ENCODE results near the gene NDOR1.

Gene NDOR1

DNA sequence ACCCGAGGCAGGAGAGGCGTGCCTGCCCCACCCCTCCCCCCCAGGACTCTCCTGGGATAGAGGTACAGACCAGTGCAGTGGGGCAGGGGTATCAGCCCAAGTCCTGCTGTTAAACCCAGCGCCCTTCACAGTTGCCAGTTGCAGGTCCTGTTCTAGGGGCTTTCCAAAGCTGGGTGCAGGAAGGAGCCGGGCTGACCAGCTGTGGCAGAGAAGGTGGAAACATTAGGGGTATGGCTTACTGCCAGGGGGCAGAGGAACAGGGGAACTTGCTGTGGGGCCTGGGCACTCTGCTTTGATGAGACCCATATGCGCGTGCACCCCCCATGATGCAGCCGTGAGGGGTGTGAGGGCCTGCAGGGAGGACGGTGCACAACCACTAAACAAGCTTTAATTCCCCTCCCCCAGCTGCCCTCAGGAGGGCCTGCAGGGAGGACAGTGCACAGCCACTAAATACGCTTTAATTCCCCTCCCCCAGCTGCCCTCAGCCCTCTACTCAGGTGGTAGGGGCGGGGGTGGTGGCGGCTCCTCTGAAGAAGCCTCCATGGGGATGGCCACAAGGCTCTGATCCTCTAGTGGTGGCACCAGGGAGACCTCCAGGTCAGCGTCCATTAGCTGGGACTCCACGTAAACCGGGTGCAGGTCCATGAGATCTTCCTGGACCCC, 34.9 kb upstream of the NDOR1 start:
- peaks cover 44% of the 10 kb centered on the region for H3K27me3 ChIP-seq (ENCODE audit: control insufficient read depth, insufficient read depth, low read length)
- no peaks in the 10 kb centered on the region for H3K36me3 ChIP-seq (ENCODE audit: control insufficient read depth, insufficient read depth, low read length)
- no peak overlapping the region for H3K27ac ChIP-seq (ENCODE audit: low read depth, low read length)
- H3K9ac ChIP-seq (ENCODE audit: low read length): no peak overlapping the region
- H3K4me3 ChIP-seq (ENCODE audit: low read length): no peak overlapping the region
- H3K4me1 ChIP-seq (ENCODE audit: control insufficient read depth, insufficient read depth, low read length): no peaks in the 10 kb centered on the region

DNA sequence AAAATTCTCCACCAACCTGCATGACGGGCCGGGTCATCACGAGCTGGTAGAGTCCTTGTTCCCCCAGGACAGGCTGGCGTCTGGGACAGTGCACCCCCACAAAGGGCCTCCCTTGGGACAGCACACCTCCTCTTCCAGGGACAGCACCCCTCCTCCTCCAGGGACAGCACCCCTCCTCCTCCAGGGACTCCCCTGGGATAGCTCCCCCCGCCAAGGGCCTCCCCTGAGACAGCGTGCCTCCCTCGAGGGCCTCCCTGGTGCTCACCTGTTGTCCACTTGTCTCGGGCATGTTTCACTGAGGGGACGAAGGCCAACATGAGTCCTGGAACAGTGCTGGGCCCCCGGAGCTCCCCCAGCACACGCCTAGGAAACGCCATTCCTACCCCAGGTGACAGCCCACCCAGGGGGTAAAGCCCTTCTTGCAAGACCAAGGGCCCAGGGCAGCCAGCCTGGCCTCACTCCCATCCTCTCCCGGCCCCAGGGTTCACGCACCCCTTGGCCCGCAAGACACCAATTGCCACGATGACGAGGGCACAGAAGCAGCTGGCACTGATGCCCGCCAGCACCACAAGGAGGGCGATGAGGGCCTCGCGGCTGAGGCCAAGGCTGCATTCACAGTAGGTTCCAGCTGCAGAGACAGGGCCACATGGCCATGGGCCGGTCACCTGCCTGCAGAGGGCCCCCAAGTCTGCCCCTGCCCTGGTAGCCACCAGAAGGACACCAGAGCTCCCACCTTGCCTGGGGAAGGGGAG, 34.2 kb upstream of the NDOR1 start:
- Histone ChIP-seq H3K27ac (ENCODE audit: low read depth, low read length) (no peak overlapping the region), H3K9ac (ENCODE audit: low read length) (no peak overlapping the region), H3K36me3 (ENCODE audit: control insufficient read depth, insufficient read depth, low read length) (no peaks in the 10 kb centered on the region), H3K4me3 (ENCODE audit: low read length) (no peak overlapping the region), H3K4me1 (ENCODE audit: control insufficient read depth, insufficient read depth, low read length) (no peaks in the 10 kb centered on the region), H3K27me3 (ENCODE audit: control insufficient read depth, insufficient read depth, low read length) (peaks cover 38% of the 10 kb centered on the region)

GRCh38 chr9:137172901-137173795, 32.4 kb upstream of the NDOR1 start:
- H3K27ac ChIP-seq (ENCODE audit: low read depth, low read length): no peak overlapping the region
- no peaks in the 10 kb centered on the region for H3K4me1 ChIP-seq (ENCODE audit: control insufficient read depth, insufficient read depth, low read length)
- peaks cover 30% of the 10 kb centered on the region for H3K27me3 ChIP-seq (ENCODE audit: control insufficient read depth, insufficient read depth, low read length)
- no peak overlapping the region for H3K4me3 ChIP-seq (ENCODE audit: low read length)
- no peak overlapping the region for H3K9ac ChIP-seq (ENCODE audit: low read length)
- H3K36me3 ChIP-seq (ENCODE audit: control insufficient read depth, insufficient read depth, low read length): no peaks in the 10 kb centered on the region

GRCh38 chr9:137173796-137174664, 31.5 kb upstream of the NDOR1 start:
- Histone ChIP-seq H3K4me1 (ENCODE audit: control insufficient read depth, insufficient read depth, low read length) (no peaks in the 10 kb centered on the region), H3K9ac (ENCODE audit: low read length) (no peak overlapping the region), H3K27me3 (ENCODE audit: control insufficient read depth, insufficient read depth, low read length) (peaks cover 25% of the 10 kb centered on the region), H3K27ac (ENCODE audit: low read depth, low read length) (no peak overlapping the region), H3K4me3 (ENCODE audit: low read length) (no peak overlapping the region), H3K36me3 (ENCODE audit: control insufficient read depth, insufficient read depth, low read length) (peaks cover 6% of the 10 kb centered on the region)

GRCh38 chr9:137174722-137175293, 30.7 kb upstream of the NDOR1 start:
- H3K27ac ChIP-seq (ENCODE audit: low read depth, low read length): no peak overlapping the region
- H3K36me3 ChIP-seq (ENCODE audit: control insufficient read depth, insufficient read depth, low read length): peaks cover 10% of the 10 kb centered on the region
- no peak overlapping the region for H3K4me3 ChIP-seq (ENCODE audit: low read length)
- H3K9ac ChIP-seq (ENCODE audit: low read length): no peak overlapping the region
- peaks cover 17% of the 10 kb centered on the region for H3K27me3 ChIP-seq (ENCODE audit: control insufficient read depth, insufficient read depth, low read length)
- no peaks in the 10 kb centered on the region for H3K4me1 ChIP-seq (ENCODE audit: control insufficient read depth, insufficient read depth, low read length)

- no peak overlapping the region for H3K9ac ChIP-seq (ENCODE audit: low read length)
- peaks cover 12% of the 10 kb centered on the region for H3K36me3 ChIP-seq (ENCODE audit: control insufficient read depth, insufficient read depth, low read length)
- H3K4me3 ChIP-seq (ENCODE audit: low read length): no peak overlapping the region
- no peak overlapping the region for H3K27ac ChIP-seq (ENCODE audit: low read depth, low read length)
- peaks cover 11% of the 10 kb centered on the region for H3K27me3 ChIP-seq (ENCODE audit: control insufficient read depth, insufficient read depth, low read length)
- H3K4me1 ChIP-seq (ENCODE audit: control insufficient read depth, insufficient read depth, low read length): no peaks in the 10 kb centered on the region
Measured at GRCh38 chr9:137175345-137175961, 30.0 kb upstream of the NDOR1 start.

DNA sequence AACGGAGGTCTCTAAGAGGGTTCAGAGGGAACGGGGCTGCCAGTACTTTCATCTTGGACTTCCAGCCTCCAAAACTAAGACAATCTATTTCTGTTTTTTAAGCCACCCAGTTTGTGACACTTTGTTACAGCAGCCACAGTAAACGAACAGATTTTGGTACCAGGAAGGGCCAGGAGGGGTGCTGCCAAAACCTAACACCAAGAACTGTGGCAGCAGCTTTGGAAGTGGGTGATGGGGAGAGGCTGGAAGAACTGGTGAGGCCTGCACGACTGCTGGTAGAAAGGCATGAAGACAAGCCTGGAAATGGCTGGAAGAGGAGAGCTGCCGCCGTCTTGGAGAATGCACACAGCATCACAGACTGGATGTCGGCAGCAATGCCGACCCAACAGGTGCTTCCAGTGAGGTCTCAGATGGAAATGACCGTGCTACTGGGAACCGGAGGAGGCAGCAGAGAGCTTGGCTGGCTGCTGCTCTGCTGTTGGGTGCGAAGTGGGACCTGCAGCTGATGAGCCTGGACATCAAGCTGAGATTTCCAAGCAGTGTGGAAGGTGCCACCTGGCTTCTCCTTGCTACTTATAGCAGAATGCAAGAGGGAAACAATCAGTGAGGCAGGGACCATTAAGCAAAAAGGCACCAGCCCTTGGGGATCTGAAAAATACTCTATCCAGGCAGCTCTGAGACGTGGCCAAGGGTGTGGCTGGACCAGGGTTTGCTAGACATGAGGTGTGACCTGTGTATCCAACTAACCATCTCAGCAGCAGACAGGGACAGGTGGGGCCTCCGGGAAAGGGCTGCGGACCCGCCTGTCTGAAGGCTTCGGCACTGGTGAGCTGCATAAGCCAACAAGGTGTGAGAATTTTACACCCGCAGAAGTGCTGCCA, 29.0 kb upstream of the NDOR1 start:
- H3K36me3 ChIP-seq (ENCODE audit: control insufficient read depth, insufficient read depth, low read length): peaks cover 17% of the 10 kb centered on the region
- no peak overlapping the region for H3K4me3 ChIP-seq (ENCODE audit: low read length)
- H3K27ac ChIP-seq (ENCODE audit: low read depth, low read length): no peak overlapping the region
- no peak overlapping the region for H3K9ac ChIP-seq (ENCODE audit: low read length)
- peaks cover 8% of the 10 kb centered on the region for H3K27me3 ChIP-seq (ENCODE audit: control insufficient read depth, insufficient read depth, low read length)
- no peaks in the 10 kb centered on the region for H3K4me1 ChIP-seq (ENCODE audit: control insufficient read depth, insufficient read depth, low read length)

GRCh38 chr9:137178201-137178938, 27.1 kb upstream of the NDOR1 start:
- no peak overlapping the region for H3K9ac ChIP-seq (ENCODE audit: low read length)
- peaks cover 4% of the 10 kb centered on the region for H3K27me3 ChIP-seq (ENCODE audit: control insufficient read depth, insufficient read depth, low read length)
- peaks cover 27% of the 10 kb centered on the region for H3K36me3 ChIP-seq (ENCODE audit: control insufficient read depth, insufficient read depth, low read length)
- no peak overlapping the region for H3K27ac ChIP-seq (ENCODE audit: low read depth, low read length)
- no peaks in the 10 kb centered on the region for H3K4me1 ChIP-seq (ENCODE audit: control insufficient read depth, insufficient read depth, low read length)
- H3K4me3 ChIP-seq (ENCODE audit: low read length): no peak overlapping the region

DNA sequence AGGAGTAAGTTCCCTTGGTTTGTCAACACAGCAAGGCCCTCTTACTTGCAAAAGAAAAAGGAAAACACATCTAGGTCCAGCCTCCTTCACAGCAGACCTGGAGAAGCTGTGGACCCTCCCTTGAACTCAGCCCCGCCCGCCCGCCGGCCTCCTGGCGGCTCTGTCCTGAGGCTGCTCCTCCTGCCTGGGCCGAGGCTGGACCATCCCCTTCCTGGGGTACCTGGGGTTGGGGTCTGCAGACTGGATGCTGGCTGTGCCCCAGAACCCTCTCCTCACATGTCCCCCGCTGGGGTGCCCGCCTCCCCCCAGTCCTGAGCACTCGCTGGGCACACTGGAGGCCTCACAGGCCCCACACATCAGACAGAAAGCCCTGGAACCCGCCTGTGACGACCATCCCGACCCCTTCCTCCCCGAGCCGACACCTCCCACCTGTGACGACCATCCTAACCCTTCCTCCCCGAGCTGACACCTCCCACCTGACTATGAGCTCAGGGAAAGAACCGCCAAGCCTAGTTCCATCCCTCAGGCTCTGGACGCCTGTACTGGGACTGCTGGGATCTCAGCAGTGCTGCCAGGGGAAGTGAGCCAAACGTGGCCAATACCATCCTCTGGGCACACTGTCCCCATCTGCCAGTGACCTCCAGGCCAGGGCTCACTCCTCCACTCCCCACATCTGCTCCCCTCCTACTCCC, 26.4 kb upstream of the NDOR1 start:
- Histone ChIP-seq H3K27me3 (ENCODE audit: control insufficient read depth, insufficient read depth, low read length) (no peaks in the 10 kb centered on the region), H3K9ac (ENCODE audit: low read length) (no peak overlapping the region), H3K27ac (ENCODE audit: low read depth, low read length) (no peak overlapping the region), H3K4me1 (ENCODE audit: control insufficient read depth, insufficient read depth, low read length) (no peaks in the 10 kb centered on the region), H3K36me3 (ENCODE audit: control insufficient read depth, insufficient read depth, low read length) (peaks cover 33% of the 10 kb centered on the region), H3K4me3 (ENCODE audit: low read length) (no peak overlapping the region)

- Histone ChIP-seq H3K9ac (ENCODE audit: low read length) (no peak overlapping the region), H3K27me3 (ENCODE audit: control insufficient read depth, insufficient read depth, low read length) (no peaks in the 10 kb centered on the region), H3K27ac (ENCODE audit: low read depth, low read length) (no peak overlapping the region), H3K36me3 (ENCODE audit: control insufficient read depth, insufficient read depth, low read length) (peaks cover 33% of the 10 kb centered on the region), H3K4me1 (ENCODE audit: control insufficient read depth, insufficient read depth, low read length) (no peaks in the 10 kb centered on the region), H3K4me3 (ENCODE audit: low read length) (no peak overlapping the region)
Measured at GRCh38 chr9:137179761-137180160, 25.7 kb upstream of the NDOR1 start.
